Smooth muscle cell of the brain vasculature (primary cell): ENCODE measurements around the gene C1GALT1C1L.
"Not testable (repeated sequence)": the region's sequence is repeated elsewhere in the genome, so short reads cannot be mapped to it uniquely, and the experiment has no call there.

ENCODE experiments used
- DNase-seq: peaks from one replicate; pipeline ENCODE4 v3.0.0-alpha.2; 2012; ENCODE audit warnings: low read depth, low spot score

The C1GALT1C1L gene

DNA sequence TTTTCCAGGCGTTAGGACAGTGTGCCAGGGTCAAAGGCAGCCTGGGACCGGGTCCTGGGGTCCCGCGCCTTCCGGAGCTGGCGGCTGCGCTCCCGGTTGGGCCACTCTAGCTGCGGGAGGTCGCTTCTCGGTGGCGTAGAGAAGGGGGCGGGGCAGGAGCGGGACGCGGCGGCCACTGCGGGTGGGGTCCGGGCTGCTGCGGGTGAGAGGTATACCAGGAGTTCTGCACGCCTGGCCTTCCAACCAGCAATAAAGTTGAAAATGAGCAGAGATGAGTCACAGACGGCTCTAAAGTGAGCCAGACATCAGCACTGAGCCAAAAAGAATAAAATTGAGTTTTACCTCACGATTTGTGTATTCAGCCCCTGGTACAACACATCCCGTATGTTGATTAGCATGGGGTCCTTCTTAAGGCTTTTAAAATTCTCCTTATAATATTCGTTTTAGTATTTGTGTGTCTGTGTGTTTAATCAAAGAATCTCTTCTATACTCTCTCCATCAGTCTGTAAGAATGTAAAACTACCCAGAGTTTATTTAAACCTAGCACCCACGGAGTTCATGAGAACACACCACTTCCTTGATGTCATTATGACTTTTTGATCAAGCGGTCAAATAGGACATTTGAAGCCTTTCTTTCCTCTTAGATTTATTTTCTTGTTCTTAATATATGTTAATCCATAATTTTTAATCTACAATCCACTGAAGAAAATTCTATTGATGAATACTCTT is at the start of gene C1GALT1C1L:
Gene C1GALT1C1L (minus strand): TSS at position 108 of the 729 bp plus-strand sequence. CDS start 107 bp downstream, at position 1.
- DNase-seq: peak; percentile 4

DNA sequence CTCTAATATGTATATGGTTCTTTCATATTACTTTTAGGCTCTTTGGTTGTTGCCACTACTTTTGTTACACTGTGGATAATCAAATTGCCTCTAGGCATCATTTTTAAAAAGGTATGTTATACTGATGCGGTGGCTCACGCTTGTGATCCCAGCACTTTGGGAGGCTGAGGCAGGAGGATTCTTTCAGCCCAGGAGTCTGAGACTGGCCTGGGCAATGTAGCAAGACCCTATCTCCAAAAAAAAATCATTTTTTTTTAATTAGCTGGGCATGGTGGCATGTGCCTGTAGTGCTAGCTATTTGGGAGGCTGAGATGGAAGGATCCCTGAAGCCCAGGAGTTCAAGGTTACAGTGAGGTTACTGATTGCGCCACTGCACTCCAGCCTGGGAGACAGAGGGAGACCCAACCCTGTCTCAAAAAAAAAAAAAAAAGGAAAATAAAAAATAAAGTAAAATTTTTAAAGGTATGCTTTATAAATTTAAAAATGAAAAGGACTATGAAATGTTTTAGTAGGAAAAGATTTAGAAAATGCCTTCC is 49.5 kb upstream of the C1GALT1C1L start:
- DNase-seq: no peak

DNA sequence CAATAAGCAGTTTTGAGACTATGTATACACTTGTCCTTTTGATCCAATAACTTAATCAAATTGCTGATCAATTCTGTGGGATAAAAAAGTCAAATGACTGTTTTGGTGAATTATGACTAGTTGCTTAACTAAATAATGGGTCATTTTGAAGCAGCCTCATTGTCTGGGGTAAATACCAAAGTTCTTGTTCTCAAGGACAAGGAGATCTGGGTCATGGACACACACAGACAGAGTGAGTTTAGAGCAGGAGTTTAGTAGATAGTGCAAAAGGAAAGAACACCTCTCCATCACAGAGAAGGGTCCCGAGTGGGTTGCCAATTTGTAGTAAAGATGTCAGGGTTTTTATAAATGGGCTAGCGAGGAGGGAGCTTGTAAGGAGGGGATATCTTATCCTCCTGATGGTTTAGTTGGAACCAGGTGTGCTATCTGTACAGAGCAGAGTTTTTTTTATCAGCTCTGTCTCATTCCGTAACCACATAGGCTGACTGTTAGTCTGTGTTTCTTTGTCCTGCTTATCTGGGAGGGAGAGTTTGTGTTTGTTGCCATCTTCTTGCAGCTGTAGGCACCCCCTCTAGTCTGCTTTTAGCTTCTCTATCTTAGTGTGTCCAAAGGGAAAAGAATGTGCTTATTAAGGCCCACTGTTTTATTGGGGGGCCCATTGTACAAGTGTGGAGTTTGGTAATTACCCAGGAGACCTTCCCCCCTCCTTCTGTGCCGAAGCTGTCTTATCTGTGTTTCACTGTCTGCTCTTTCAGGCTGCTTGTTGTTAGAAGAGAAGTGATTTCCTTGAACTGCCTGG is 48.7 kb upstream of the C1GALT1C1L start:
- no peak for DNase-seq

DNA sequence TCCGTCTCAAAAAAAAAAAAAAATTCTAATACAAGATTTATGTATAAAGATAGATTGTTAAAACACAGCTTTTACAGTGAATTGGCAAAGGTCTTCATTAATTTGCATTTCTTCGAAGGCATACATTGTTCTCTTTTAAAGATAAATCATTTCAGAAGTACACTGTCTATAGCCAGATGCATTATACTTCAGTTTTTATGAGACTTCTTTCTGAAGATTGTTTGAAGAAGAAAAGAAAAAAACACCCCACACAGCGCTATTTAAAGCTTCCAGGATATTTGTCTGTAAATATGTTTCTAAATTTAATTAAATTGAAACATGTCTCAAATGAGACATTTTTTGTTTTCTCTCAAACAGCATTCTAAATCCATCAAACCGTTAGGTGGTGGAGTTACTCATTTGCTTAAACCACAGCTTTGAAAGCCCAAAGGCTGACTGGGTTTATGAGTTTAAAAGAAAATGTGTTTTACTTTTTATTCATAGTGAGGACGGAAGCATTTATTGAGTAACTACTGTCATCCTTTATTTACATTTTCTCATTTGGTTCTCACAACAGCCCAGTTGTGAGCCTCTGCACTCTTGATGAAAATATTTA is 42.4 kb upstream of the C1GALT1C1L start:
- no peak for DNase-seq

DNA sequence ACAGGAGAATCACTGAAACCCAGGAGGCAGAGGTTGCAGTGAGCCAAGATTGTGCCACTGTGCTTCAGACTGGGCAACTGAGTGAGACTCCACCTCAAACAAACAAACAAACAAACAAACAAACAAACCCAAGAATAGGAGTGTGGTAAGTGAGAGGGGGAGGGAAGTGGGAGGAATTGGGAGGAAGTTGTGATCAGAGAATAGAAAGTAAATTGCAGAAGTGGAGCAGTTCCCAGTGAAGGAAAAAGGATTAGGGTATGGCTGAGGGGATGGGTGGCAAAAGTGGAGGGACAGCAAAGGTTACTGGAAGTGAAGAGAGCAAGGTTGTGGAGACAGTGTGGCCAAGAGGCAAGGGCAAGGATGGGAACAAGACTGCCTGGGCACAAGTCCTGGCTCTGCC is 41.1 kb upstream of the C1GALT1C1L start:
- DNase-seq: no peak

DNA sequence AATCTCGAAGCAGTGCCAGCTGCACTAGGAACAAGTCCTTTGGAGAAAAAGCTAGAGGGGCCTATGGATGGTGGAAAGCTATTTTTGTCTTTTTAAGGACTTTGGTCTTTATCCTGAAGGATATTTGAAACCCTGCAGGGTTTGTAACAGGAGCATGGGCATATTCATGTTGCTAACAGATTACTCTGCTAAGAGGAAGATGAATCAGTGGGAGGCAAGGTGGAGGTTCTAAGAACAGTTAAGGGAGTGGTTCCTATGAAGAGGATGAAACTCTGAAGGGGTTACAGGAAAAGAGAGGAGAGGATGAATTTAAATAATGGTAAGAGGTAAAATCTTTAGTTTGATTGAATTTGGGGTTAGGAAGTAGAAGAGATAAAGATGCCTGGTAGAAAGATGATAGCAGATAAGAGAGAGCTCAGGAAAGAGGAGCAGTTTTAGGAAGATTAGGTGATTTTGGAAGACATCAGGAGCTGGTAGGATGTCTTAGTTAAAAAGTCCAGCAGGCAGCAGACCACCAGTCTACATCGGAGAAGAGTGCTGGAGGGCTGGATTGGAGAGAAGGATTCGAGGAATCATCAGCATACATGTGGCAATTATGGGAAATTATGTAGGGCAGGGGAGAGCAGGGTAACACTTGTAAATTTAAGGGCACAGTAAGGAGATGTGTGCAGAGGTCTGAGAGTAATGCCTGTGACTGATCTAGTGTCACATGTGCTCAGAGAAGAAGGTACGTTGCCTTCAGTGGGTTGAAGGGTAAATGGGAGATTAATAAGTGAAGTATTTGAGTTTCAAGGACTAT is 39.3 kb upstream of the C1GALT1C1L start:
- no peak for DNase-seq

DNA sequence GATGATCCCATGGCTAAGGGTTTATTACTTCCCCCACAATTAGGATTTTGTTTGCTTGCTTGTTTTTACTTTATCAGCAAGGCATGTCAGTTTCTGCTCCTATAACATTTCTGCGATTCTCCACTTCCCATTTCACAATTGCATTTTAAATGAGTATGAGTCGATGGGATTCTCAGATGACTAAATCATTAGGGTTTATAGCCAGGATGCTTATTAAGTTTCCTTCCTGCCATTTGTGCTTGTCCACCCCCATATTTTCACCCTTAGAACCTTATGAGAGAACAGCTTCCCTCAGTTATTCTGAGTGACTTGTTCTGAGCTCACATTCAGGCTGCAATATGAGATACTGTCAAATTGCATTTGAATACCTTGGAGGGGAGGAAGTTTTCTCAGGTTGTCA is 37.9 kb upstream of the C1GALT1C1L start:
- no peak for DNase-seq

DNA sequence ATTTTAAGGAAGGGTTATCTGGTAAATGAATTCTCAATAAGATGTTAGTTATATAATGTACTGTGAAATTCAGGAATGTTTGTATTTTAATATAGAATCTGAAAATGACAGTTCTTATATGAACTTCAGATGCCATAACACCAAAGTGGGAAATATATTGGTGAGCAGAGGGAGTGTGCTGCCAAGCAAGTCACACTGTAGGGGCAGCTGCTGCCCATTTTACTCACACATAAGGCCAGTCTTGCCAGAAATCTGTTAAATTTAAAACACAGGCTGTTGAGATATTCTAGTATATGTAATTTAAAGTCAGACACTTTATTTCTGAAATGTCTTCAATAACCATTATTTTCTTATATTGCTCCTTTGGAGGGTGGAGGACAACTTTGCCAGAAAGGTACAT is 34.6 kb upstream of the C1GALT1C1L start:
- DNase-seq: no peak

DNA sequence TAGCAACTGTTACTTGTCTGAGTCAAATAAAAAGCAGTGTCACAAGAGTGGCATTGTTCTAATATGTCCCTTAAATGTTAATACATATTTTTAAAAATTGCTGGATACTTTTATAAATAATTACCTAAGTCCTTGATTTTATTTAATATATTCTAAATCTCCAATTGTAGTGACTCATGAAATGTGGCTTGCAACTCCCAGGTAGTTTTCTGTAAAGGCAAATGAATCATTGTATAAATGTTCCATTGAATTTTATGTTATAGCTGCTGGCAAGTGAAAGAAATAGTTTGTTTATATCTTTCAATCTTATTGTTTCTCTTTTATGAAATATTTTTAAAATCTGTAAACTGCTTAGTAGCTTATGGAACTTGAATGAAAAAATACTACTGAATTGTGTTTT is 32.7 kb upstream of the C1GALT1C1L start:
- no peak for DNase-seq

DNA sequence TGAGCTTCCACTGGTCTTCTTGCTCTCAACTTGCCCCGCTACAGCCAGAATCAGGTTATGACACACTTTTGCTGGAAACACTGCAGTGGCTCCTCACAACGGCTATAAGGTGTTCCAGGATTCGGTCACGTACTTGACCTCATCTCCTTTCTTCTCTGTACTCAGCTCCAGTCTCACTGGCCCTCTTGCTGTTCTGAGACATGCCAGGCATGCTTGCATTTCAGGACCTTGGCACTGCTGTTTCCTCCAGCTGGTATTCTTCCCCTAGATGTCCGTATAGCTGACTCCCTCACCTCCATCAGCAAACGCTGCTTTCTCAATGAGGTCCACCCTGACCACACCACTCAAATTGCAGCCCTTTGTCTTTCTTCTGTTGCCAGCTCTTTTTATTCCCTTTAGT is 31.9 kb upstream of the C1GALT1C1L start:
- DNase-seq: no peak

DNA sequence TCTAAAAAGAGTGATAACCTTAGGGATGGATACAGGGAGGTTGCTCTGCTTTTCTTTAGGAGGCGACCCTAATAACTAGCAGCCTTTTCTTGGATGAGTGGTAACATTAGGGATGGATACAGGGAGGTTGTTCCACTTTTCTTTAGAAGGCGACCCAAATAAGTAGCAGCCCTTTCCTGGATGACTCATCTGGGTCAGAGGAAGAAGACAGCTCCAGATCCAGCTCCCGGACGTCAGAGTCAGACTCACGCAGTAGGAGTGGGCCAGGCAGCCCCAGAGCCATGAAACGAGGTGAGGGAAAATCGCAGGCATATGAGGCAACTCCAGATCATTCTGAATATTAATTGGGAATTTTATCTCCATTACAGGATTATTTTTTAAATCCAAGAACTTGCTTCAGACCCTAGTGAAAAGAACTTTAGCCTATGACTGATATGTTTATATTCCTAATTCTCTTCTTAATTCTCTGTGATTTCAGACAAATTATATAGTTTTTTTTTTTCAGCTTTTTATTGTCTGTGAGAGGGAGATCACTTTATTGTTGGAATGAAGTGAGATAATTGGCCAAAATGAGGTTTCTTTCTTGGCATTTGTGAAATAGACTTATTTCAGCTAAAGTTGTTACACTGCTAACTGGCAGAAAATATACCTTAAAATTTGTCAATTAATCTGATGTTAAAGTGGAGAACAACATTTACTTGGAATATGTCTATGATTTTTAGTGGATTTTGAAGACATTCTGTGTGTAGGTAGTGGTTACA is 31.2 kb upstream of the C1GALT1C1L start:
- DNase-seq: peak; percentile 44

DNA sequence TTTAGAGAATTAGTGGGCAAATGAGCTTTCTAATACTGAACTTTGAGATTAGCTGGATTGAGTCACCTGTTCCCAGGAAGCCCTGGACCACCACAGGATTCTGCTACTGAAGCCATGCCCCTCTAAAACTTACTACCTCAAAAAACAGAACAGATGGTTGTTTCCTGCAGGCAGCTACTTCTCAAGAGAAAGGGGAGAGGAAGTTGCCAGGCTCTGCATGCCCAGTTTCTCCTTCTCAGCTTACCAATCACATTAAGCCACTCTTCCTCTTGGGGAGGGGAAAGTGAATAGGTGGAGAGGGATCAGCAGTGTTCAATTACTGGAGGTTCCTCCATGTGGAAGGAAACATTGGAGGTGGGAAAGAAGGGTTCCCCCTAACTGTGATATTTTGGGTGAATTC is 24.9 kb upstream of the C1GALT1C1L start:
- DNase-seq: no peak

DNA sequence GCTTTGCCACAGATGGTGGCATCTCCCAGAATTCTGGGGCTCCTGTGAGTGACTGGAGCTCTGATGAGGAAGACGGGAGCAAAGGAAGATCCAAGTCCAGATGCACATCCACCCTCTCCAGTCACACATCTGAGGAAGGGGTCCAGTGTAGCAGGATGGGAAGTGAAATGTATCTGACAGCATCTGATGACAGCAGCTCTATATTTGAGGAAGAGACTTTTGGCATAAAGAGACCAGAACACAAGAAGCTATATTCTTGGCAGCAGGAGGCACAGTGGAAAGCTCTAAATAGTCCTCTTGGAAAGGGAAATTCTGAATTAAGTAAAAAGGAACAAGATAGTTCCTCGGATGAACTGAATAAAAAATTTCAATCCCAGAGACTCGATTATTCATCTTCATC is 23.5 kb upstream of the C1GALT1C1L start:
- DNase-seq: no peak

DNA sequence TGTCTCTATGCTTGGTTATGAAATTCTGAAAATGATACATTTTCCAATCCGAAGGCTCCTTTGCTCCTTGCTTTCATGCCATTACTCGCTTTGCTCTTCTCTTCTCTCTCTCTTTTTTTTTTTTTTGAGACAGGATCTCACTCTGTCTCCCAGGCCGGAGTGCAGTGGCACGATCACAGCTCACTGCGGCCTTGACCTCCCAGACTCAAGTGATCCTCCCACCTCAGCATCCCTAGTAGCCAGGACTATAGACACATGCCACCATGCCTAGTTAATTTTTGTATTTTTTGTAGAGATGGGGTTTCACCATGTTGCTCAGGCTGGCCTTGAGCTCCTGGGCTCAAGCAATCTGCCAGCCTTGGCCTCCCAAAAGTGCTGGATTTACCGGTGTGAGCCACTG is 21.9 kb upstream of the C1GALT1C1L start:
- not testable (repeated sequence) for DNase-seq

DNA sequence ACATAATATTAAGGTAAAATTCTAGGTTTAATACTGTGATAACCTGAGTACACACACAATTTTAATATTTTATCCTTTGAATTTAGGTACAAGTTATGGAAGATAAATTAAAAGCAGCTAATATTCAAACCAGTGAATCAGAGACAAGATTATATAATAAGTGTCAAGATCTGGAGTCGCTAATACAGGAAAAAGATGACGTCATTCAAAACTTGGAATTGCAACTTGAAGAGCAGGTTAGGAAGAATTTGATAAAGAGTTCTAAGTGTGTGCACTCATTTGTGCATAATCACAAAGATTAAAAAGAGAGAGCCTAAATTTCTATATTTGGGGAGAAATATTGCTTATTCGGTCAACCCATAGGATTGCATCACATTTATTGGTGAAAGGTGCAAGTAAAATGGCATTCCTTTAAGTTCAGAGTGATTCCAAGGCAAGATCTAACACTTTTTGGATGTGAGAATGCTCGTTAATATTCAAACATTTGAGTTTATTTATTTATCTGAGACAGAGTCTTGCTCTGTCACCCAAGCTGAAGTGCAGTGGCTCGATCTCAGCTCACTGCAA is 16.3 kb upstream of the C1GALT1C1L start:
- no peak for DNase-seq

DNA sequence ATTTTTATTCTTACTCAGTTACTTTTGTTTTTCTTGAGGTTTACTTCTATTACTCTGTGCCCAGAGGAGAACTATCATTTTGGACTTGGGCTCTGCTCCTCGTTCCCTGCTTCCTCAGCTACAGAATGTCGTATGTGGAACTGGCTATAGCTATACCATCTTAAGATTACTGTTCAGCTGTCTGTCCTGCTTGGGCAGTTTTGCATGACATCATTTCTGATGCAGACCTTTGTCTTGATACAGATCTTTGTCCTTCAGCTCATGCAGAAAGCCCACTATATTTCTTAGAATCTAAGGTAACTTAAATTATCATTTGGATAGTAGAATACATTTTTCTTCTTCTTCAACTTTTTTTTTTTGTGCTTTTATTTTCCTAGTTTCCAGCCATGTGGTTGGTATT is 13.8 kb upstream of the C1GALT1C1L start:
- DNase-seq: no peak

DNA sequence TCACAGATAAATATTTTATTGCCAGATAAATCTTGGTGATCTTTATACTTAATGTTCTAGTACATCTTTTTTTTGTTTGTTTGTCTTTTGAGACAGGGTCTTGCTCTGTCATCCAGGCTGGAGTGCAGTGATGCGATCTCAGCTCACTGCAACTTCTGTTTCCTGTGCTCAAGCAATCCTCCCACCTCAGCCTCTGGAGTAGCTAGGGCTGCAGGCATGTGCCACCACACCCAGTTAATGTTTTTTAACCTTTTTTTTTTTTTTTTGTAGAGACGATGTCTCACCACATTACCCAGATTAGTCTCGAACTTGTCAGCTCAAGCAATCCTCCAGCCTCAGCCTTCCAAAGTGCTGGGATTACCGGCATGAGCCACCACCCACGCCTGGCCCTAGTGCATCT is 9.1 kb upstream of the C1GALT1C1L start:
- no peak for DNase-seq

DNA sequence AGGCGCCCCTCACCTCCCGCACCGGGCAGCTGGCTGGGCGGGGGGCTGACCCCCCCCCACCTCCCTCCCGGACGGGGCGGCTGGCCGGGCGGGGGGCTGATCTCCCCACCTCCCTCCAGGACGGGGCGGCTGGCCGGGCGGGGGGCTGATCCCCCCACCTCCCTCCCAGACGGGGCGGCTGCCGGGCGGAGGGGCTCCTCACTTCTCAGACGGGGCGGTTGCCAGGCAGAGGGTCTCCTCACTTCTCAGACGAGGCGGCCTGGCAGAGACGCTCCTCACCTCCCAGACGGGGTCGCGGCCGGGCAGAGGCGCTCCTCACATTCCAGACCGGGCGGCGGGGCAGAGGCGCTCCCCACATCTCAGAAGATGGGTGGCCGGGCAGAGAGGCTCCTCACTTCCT is 1.6 kb upstream of the C1GALT1C1L start:
- DNase-seq: not testable (repeated sequence)

DNA sequence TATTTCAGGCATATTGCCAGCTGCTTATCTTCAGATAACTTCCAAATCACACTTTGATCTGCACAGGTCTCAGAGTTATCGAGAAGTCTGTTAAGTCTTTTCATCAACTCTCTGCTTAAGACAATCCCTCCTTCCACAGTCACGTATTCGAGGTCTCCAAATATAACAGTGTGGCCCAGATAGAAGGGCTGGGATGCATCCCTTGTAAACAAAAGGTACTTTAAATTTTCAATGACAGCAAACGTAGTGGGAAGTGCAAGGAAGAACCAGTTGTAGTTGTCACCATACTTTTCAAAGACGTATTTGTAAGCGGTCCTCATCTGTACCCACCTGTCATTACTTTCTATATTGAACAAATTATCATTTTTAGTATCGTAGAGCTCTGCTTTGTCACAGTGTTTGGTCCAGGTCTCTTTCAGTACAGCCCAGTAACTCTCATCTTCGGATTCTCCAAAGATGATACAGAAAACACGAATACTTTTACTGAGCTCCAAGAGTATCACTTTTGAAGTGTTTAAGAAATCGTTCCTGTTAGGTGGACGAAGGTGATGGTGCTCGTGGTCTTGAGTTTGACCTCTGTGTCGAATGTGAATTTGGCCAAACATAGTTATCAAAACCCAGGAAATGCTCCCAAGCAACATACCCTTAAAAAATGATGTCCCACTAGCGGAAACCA is 445 bp downstream of the C1GALT1C1L start:
- DNase-seq: no peak

DNA sequence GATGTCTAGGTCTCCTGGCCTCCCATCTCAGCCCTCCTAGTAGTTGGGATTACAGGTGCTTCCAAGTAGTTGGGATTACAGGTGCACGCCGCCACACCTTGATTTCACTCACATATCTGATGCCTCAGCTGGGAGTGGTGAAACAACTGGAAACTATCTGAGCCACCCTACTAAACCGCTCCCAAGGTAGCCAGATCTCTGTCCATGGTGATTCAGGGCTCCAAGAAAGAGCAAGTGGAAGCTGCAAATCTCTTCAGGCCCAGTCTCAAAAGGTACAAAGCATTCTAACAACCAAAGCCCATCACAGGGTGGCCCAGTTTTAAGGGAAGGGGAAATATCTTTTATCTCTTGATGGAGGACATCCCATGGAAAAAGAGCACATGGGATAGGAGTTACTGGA is 19.0 kb downstream of the C1GALT1C1L start:
- DNase-seq: no peak
